Loucy (cell line): ENCODE data around the gene CISTR.

Experiments
- CTCF ChIP-seq: fragments of 200-600 bp; sonication (generic); conservative IDR thresholded peaks from 2 replicates; pipeline ENCODE4 v1.5.1; 2014; ENCODE audit warnings: mild to moderate bottlenecking, antibody characterized with exemption, low read length
- EZH2phosphoT487 ChIP-seq: fragments of 200-600 bp; IDR thresholded peaks from 2 replicates; pipeline ENCODE4 v1.6.1; 2018; ENCODE audit warnings: antibody characterized with exemption, mild to moderate bottlenecking, moderate library complexity, borderline replicate concordance

GRCh38 chr12:53777936-53778644, 26.3 kb upstream of the CISTR start:
- TF ChIP-seq CTCF (no peak), EZH2phosphoT487 (no peak)
